Keratinocyte (primary cell): ENCODE results near the gene THBS2. TPM values are rescaled to one million over a fixed set of nuclear protein-coding genes. Genes with fewer than 3 reads are reported as not detected.

ENCODE experiments used
- DNase-seq: peaks from one replicate; pipeline ENCODE4 v3.0.0-alpha.2; 2011; ENCODE audit warnings: low read depth, missing footprints, low spot score
- FAIRE-seq: peaks from 2 replicates; lab custom pipeline; 2011; peaks lifted over from hg19 to GRCh38; lab: Jason Lieb, UNC
- H2AFZ ChIP-seq: 2 replicates; pipeline ENCODE4 v1.6.0; 2012; ENCODE audit warnings: low read length, control low read depth, inconsistent platforms; ENCODE audit not compliant: control insufficient read depth
- H3K27ac ChIP-seq: 2 replicates; pipeline ENCODE4 v1.5.1; 2011; ENCODE audit warnings: low read length; ENCODE audit not compliant: control insufficient read depth, insufficient read depth
- H3K27me3 ChIP-seq: 3 replicates; pipeline ENCODE4 v1.6.0; 2011; ENCODE audit warnings: low read length; ENCODE audit not compliant: control insufficient read depth, insufficient read depth; ENCODE audit errors: extremely low read depth
- H3K36me3 ChIP-seq, 2 experiments: 2 replicates in 1 of 2; 3 replicates in 1 of 2; pipeline ENCODE4 v1.5.1; 2011; ENCODE audit warnings: low read length in 2 of 2, mild to moderate bottlenecking in 1 of 2; ENCODE audit not compliant: control insufficient read depth in 2 of 2, insufficient read depth in 2 of 2; ENCODE audit errors: extremely low read depth in 1 of 2
- H3K4me1 ChIP-seq: 3 replicates; pipeline ENCODE4 v1.5.1; 2011; ENCODE audit warnings: low read length; ENCODE audit not compliant: control insufficient read depth, insufficient read depth; ENCODE audit errors: extremely low read depth
- H3K4me2 ChIP-seq: 3 replicates; pipeline ENCODE4 v1.6.0; 2011; ENCODE audit warnings: low read depth, low read length; ENCODE audit not compliant: control insufficient read depth, insufficient read depth; ENCODE audit errors: extremely low read depth
- H3K4me3 ChIP-seq, 3 experiments: fragments of 200-600 bp in 1 of 3; sonication (generic) in 1 of 3; 2 replicates in 2 of 3; 3 replicates in 1 of 3; pipeline ENCODE4 v1.5.1; 2011 to 2016; ENCODE audit warnings: low read length in 3 of 3, mild to moderate bottlenecking in 3 of 3, control low read depth in 2 of 3, inconsistent platforms in 1 of 3, low read depth in 1 of 3, mixed read lengths in 1 of 3, mixed run types in 1 of 3, moderate library complexity in 1 of 3; ENCODE audit not compliant: control insufficient read depth in 2 of 3, insufficient read depth in 2 of 3; ENCODE audit errors: extremely low read depth in 1 of 3
- H3K79me2 ChIP-seq: 2 replicates; pipeline ENCODE4 v1.6.0; 2012; ENCODE audit warnings: low read length; ENCODE audit not compliant: control insufficient read depth, insufficient read depth
- H3K9ac ChIP-seq: 3 replicates; pipeline ENCODE4 v1.6.0; 2011; ENCODE audit warnings: low read length; ENCODE audit not compliant: control insufficient read depth, insufficient read depth; ENCODE audit errors: extremely low read depth
- H3K9me1 ChIP-seq: 3 replicates; pipeline ENCODE4 v1.6.0; 2011; ENCODE audit warnings: low read length; ENCODE audit not compliant: control insufficient read depth, insufficient read depth; ENCODE audit errors: extremely low read depth
- H3K9me3 ChIP-seq: 2 replicates; pipeline ENCODE4 v1.5.1; 2012; ENCODE audit warnings: low read depth, low read length; ENCODE audit not compliant: control insufficient read depth
- H4K20me1 ChIP-seq: 3 replicates; pipeline ENCODE4 v1.6.0; 2011; ENCODE audit warnings: low read length; ENCODE audit not compliant: control insufficient read depth, insufficient read depth; ENCODE audit errors: extremely low read depth
- CTCF ChIP-seq, 3 experiments: IDR thresholded peaks in 1 of 3; conservative IDR thresholded peaks in 1 of 3; optimal IDR thresholded peaks in 1 of 3; 2 replicates in 2 of 3; 3 replicates in 1 of 3; pipeline versions ENCODE3 to v1.5.1; 2011; ENCODE audit warnings: low read length in 3 of 3, mild to moderate bottlenecking in 3 of 3, moderate library complexity in 2 of 3, control low read depth in 1 of 3, inconsistent platforms in 1 of 3; ENCODE audit not compliant: insufficient read depth in 2 of 3; ENCODE audit errors: extremely low read depth in 1 of 3
- EZH2 ChIP-seq: IDR thresholded peaks from one replicate; pipeline ENCODE4 v1.6.1; 2012; ENCODE audit warnings: inconsistent platforms, mild to moderate bottlenecking, low read length, moderate library complexity
- dilution Hi-C: fragments of 300-500 bp; cut with MboI; formaldehyde crosslinking; loops from one replicate; pipeline ENCODE4 v1.7.0; 2020; ENCODE audit warnings: low sequenced_read_pairs; ENCODE audit not compliant: extremely low pct_ligation_motif_present
- polyA plus RNA-seq, 5 experiments: library from polyadenylated mRNA; depleted of rRNA in 3 of 5; stranded (reverse) in 3 of 5; stranded (forward) in 1 of 5; unstranded in 1 of 5; fragments of >200 nt; gene quantifications; 1 replicate in 1 of 5; 2 replicates in 3 of 5; 3 replicates in 1 of 5; pipeline versions ENCODE4 v1.2.1 to v1.2.3, GENCODE V29; 2011 to 2012; ENCODE audit warnings: missing spikeins in 2 of 5, low read depth in 1 of 5, low replicate concordance in 1 of 5

Gene THBS2
- polyA plus RNA-seq, 1 donor (not counting 4 experiments of a cell fraction or from before 2014, with no cell fraction given): 533 TPM

GRCh38 chr6:169217972-169218371, 35.7 kb downstream of the THBS2 start:
- H3K79me2 ChIP-seq: no peaks in the 10 kb centered on the region
- peaks cover 30 to 46% of the 10 kb centered on the region in 2 experiments for H3K36me3 ChIP-seq
- H3K4me1 ChIP-seq: peaks cover 12% of the 10 kb centered on the region
- no peak overlapping the region for H3K4me2 ChIP-seq
- FAIRE-seq (no peak), DNase-seq (no peak)
- H3K27ac ChIP-seq: no peak overlapping the region
- no peak overlapping the region for H2AFZ ChIP-seq
- H4K20me1 ChIP-seq: peaks cover 8% of the 10 kb centered on the region
- TF ChIP-seq EZH2: no peak
- TF ChIP-seq CTCF (optimal IDR thresholded peaks at IDR 0.05 in 1 of 3, IDR thresholded peaks at IDR 0.05 in 1 of 3, conservative IDR thresholded peaks at IDR 0.05 in 1 of 3; ENCODE audit: extremely low read depth in 1 of 3, insufficient read depth in 2 of 3, low read length in 3 of 3): no peak
- dilution Hi-C loops: no loop called here
- no peaks in the 10 kb centered on the region for H3K9me3 ChIP-seq
- H3K9me1 ChIP-seq: no peaks in the 10 kb centered on the region
- no peak overlapping the region for H3K4me3 ChIP-seq
- H3K27me3 ChIP-seq: no peaks in the 10 kb centered on the region
- H3K9ac ChIP-seq: no peak overlapping the region

GRCh38 chr6:169216830-169217229, 36.8 kb downstream of the THBS2 start:
- H3K4me3 ChIP-seq: no peak overlapping the region
- FAIRE-seq (no peak), DNase-seq (no peak)
- no peak overlapping the region for H2AFZ ChIP-seq
- dilution Hi-C loops: no loop called here
- no peaks in the 10 kb centered on the region for H3K27me3 ChIP-seq
- no peak overlapping the region for H3K9ac ChIP-seq
- no peak overlapping the region for H3K4me2 ChIP-seq
- no peaks in the 10 kb centered on the region for H3K79me2 ChIP-seq
- H3K4me1 ChIP-seq: peaks cover 12% of the 10 kb centered on the region
- no peak overlapping the region for H3K27ac ChIP-seq
- no peaks in the 10 kb centered on the region for H3K9me1 ChIP-seq
- peaks cover 22 to 36% of the 10 kb centered on the region in 2 experiments for H3K36me3 ChIP-seq
- peaks cover 5% of the 10 kb centered on the region for H4K20me1 ChIP-seq
- no peaks in the 10 kb centered on the region for H3K9me3 ChIP-seq
- TF ChIP-seq CTCF (optimal IDR thresholded peaks at IDR 0.05 in 1 of 3, IDR thresholded peaks at IDR 0.05 in 1 of 3, conservative IDR thresholded peaks at IDR 0.05 in 1 of 3; ENCODE audit: extremely low read depth in 1 of 3, insufficient read depth in 2 of 3, low read length in 3 of 3) (no peak), EZH2 (no peak)
